GM18951 (cell line): ENCODE data around the gene ANKS6.

Source experiments
- POLR2A ChIP-seq: IDR thresholded peaks from 4 replicates; pipeline ENCODE4 v1.6.1; 2011; ENCODE audit warnings: mild to moderate bottlenecking; ENCODE audit not compliant: insufficient read length, insufficient read depth; ENCODE audit errors: extremely low read depth
- in situ Hi-C: fragments of 300-500 bp; cut with MboI; formaldehyde crosslinking; loops from one replicate; pipeline ENCODE4 v1.12.0; 2022; ENCODE audit warnings: low sequenced_read_pairs, mixed read lengths, inconsistent platforms; ENCODE audit not compliant: unreplicated experiment

Gene ANKS6

DNA sequence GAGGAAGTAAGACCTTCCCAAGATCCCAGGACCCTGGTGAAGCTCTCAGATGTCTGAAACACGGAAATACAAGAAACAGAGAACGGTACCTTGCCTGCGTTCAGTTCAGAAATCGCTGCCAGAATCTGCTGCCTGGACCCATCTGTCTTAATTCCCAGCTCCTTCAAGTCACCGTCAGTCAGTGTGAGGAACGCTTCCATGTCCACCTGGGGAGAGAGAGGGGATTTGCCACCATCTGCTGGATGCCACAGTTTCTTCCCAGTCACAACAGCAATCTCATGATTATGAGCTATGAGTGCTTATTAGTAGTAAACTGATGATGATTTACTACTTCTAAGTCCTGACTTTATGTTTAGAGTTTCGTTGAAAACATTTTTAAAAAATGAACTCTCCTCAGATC is 50.9 kb downstream of the ANKS6 start:
- in situ Hi-C loops: no loop called here
- no peak for TF ChIP-seq POLR2A

DNA sequence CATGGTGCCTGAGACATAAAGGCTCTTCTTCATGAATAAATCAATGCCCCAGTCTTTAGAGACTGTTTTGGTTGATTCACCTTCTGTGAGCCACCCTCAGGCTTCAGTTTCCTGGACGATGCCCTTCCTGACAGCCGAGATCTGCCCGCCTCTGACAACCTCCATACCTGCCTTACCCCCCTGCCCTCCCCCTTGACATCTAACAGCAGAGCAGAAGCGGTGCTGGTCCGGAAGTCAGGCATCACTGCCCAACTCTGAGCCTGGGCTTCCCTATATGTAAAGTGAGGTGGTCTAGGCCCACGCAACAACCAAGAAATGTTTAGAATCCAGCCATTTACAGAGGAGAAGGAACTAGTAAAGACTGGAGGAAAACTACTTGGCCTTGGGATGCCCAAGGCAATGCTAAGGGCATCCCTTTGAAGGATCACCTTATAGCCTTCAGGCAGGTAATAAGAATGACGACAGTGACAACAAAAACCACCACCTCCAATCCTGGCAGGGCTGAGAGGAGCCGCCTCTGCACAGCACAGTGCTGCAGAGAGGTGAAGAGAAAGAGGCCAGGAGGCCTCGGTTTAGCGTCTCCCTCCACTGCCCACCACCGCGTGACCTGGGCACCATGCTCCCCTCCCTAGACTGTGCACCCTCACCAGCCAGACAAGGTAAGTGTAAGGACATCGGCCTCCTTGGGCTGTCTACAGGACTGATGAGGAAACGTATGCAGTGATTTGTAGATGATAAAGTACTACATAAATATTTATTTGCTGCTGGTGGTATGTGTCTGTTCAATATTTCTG is 52.3 kb downstream of the ANKS6 start:
- TF ChIP-seq POLR2A: no peak
- in situ Hi-C loops: no loop called here

DNA sequence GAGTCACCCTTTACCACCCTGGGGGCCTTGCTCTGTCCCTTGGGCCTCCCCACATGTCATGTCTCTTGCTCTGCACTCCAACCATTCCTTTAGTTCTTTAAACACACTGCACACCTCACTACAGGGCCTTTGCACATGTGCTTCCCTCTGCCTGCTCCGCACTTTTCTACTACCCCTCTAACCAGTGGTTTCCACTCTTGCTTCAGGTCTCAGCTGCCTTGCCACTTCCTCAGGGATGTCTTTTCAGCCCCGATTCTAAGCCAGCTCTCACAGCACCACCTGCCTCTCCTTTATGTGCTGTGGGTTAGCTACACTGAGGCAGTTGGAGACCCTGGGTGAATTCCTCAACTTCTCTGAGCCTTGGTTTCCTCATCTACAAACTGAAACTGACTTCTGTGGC is 53.0 kb downstream of the ANKS6 start:
- no peak for TF ChIP-seq POLR2A
- in situ Hi-C loops: no loop called here

DNA sequence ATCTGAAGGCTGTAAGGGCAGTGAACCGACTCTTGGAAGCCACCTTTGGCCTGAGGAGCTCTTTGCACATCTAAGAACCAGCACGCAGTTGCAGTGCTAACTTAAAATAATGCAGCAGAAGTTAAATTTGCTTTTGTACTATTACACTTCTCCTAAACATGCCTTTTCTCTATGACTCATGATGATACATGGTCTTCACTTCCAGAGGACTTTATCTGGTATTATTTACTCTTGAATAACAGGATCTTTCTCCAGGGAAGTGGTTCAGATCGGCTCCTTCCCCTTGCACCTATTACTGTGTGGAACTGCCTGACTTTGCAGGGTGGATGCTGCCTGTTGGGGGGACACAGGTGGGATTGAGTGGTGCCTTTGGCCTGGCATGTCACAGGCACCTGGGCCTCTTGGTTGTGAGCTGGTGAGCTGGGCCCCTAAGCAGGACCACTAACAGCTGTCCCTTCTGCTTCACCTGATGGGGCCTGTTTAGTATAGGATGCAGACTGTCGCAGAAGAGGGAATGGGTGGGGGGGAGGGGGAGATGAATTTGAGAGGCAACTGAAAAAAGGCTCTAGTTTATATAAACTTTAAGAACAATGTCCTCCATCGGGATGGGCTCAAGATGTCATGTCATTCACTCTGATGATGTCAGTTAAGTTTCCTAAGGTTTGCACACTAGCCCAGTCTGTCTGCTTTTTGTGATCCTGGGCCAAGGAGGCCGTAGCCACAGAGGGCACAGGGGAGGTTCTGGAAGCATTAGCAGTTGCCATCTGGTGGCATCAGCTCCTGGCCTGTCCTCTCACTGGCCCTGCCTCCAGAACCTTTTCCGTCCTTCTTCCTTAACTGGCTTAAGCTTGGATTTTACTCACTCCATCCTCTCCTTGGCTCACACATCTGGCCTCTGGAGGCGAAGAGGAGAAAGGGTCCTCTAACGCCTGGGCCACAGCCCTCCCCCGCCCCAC is 53.8 kb downstream of the ANKS6 start:
- no peak for TF ChIP-seq POLR2A
- in situ Hi-C loops: no loop called here

DNA sequence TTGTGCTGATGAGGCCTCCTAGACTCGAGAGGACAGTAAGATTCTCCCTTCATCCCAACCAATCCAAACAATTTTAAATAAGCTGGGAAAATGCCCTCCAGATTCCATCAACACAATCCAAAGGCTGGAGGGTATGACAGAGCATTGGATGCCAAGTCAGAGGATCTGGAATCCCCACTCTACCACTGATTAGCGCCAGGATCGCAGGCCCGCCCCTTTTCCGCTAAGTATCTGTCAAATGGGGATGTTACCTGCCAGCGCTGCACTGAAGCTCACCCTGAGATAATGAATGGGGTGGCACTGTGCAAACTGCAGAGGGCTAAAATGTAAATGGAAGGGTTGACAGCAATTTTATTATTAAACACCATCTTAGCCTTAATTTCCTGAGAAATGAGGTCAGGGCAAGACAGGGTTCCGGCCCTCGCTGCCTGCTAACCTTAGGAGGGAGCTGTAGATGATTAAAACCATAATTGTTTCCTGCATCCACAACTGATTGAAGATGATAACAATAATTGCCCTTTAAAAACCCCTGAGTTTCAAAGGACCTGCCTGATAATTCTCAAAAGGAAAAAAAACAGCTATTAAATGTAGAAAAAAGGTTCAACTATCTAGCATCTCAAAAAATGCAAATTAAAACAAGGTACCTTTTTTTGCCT is 56.0 kb downstream of the ANKS6 start:
- no peak for TF ChIP-seq POLR2A
- in situ Hi-C loops: no loop called here

DNA sequence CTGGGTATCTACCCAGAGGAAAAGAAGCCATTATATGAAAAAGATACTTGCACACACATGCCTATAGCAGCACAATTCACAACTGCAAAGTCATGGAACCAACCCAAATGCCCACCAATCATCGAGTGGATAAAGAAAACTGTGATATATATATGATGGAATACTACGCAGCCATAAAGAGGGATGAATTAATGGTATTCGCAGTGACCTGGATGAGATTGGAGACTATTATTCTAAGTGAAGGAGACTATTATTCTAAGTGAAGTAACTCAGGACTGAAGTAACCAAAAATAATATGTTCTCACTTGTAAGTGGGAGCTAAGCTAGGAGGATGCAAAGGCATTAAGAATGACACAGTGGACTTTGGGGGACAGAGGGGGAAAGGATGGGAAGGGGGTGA is 57.6 kb downstream of the ANKS6 start:
- in situ Hi-C loops: no loop called here
- no peak for TF ChIP-seq POLR2A

- in situ Hi-C loops: no loop called here
Measured at GRCh38 chr9:98736226-98736625, 60.1 kb downstream of the ANKS6 start.

DNA sequence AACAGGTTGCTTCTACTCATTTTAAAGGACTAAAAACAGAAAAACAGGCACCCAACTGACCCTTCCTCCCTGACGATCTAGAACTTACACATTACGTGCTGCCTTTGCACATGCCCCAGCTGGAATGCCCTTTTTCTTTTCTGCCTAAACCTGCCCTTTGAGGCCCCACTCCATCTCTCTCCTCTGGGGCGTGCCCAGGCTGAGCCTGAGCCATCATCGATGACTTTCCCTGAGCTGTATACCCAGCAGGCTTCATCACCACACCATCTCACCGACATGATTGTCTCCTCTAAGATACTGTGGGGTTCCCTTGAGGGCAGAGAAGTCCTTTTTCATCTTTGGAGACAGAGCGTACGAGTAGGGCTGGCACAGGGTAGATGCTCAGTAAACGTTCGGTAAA is 63.6 kb downstream of the ANKS6 start:
- in situ Hi-C loops: no loop called here
- no peak for TF ChIP-seq POLR2A

More at GRCh38 chr9:98736226-98736625, 60.1 kb downstream of the ANKS6 start:
- no peak for TF ChIP-seq POLR2A

DNA sequence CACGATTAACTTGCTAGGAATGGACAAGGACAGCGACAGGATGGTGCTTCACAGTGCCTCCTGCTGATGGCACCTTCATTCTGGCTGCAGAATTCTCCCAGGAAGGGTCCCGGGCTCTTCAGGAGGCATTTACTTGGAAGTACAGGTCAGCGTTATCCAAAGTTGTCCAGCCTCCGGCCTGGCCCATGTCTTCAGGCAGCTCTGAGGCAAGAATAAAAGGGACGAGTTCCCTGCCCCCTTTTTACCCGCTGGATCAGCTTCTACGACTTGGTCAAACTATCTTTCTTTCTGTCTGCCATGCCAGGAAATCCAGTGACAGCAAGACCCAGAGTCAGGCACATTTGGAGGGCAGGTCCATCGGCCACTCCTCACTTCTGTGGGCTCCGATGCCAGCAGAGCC is 64.3 kb downstream of the ANKS6 start:
- TF ChIP-seq POLR2A: no peak
- in situ Hi-C loops: no loop called here

- in situ Hi-C loops: no loop called here
- TF ChIP-seq POLR2A: no peak
Measured at GRCh38 chr9:98730871-98731270, 65.5 kb downstream of the ANKS6 start.

DNA sequence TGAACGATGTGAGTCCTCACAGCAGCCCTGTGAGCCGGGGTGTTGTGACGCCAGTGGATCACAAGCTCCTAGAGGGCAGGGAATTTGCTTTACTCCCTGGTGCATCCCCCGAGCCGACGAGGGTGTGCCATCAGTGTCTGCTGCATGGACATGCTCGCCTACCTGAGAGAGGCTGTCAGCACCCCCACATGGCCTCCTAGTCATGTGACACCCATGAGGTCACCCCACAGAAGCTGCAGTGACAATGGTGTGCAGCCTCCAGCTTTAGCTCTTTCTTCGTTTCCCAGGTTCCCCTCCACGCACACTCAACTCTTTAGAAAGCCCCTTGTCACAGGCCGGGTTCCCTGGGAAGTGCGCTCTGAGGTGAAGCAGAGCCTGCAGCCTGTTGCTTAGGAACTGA is 67.9 kb downstream of the ANKS6 start:
- in situ Hi-C loops: no loop called here
- TF ChIP-seq POLR2A: no peak

DNA sequence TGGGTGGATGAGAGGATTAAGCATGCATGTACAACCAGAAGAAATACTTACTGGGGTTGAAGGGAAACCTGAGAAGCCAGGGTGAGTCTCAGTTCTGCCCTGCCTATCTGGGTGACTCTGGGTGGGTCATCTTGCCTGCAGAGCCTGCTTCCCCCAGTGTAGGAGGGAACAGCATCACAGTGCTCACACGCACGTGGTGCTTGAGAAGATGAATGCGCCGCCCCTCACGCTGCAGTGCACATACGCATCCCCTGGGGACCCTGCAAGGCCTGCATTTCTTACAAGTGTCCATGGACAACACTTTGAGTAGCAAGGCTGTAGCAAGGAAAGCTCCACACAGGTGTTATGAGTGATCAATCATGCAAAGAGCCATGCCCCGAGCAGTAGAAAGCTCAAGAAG is 68.9 kb downstream of the ANKS6 start:
- in situ Hi-C loops: no loop called here
- TF ChIP-seq POLR2A: no peak

- no peak for TF ChIP-seq POLR2A
- in situ Hi-C loops: no loop called here
Measured at GRCh38 chr9:98726735-98727134, 69.6 kb downstream of the ANKS6 start.

GRCh38 chr9:98724810-98725530 is 71.4 kb downstream of the ANKS6 start:
- in situ Hi-C loops: no loop called here
- TF ChIP-seq POLR2A: no peak
